SK-N-SH (cell line): Measurements from ENCODE around the gene CXCL16.

Source experiments
- TEAD4 ChIP-seq: IDR thresholded peaks from 2 replicates; pipeline ENCODE4 v1.4.0; 2012; ENCODE audit warnings: mild to moderate bottlenecking, borderline replicate concordance; ENCODE audit not compliant: insufficient read depth
- TF ChIP-seq, protein P1 (sequence below): IDR thresholded peaks from 2 replicates; pipeline ENCODE4; 2012

DNA sequence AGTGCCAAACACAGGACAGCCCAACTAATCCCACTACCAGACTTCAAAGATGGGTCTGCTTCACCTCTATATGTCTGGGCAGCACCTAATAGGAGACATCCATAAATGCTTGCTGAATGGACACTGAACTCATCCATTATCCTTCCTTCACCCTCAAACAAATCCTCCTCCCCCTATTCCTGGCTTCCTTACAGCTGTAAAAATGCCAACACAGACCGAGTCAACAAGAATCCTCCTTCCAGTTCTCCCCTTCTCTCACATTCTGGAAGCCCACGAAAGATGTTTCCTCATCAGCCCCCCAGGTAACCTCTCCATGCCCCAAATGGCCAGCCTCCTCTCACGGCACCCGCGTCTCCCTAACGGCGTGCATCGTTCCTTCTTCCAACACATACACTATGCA, 48.0 kb downstream of the CXCL16 start:
- TF ChIP-seq, protein P1, sequence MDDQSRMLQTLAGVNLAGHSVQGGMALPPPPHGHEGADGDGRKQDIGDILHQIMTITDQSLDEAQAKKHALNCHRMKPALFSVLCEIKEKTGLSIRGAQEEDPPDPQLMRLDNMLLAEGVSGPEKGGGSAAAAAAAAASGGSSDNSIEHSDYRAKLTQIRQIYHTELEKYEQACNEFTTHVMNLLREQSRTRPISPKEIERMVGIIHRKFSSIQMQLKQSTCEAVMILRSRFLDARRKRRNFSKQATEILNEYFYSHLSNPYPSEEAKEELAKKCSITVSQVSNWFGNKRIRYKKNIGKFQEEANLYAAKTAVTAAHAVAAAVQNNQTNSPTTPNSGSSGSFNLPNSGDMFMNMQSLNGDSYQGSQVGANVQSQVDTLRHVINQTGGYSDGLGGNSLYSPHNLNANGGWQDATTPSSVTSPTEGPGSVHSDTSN, result no peak
- TF ChIP-seq TEAD4, result no peak
